Right hindlimb (tissue), 1 donor: ENCODE results near the gene GPR107.
A peak's percentile ranks its signal among the peaks of the same experiment; 100 is the strongest.

ENCODE experiments used
- DNase-seq: peaks from one replicate; pipeline ENCODE4 v3.0.0-alpha.2; 2018

Gene GPR107

DNA sequence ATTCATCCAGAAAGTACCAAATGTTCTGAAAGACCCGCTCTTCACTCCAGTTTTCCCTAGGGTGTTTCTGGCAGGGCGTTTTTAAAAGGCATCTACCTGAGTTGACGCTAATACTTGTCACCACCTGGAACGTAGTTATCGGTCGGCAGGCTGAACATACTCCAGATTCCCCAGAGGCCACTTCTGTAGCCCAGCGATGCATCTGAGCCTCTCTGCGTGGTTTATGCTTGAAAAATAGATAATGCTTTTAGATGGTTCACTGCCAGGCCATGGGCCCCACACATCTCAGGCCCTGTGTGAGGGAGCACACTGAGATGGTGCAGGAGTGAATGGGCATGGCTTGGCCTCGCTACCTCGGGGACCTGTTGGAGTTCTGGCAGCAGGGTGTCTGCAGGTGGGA is 85.5 kb downstream of the GPR107 start:
- no peak for DNase-seq

DNA sequence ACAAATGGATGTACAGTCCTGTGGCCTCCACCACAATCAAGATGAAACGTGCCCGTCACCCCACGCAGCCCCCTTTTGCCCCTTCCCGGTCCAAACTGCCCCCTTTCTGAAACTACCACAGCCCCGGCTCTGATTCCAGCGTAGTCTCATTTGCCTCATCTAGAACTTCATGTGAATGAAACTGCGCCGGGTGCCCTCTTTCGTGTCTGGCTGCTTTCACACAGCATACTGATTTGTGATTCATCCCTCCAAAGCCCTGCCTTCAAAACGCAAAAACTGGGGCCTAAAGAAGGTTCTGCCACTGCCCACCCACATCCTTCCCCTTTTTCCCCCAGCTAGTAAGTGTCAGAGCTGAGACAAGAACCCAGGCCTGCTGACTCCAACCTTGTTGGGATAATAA is 87.0 kb downstream of the GPR107 start:
- DNase-seq = no peak

DNA sequence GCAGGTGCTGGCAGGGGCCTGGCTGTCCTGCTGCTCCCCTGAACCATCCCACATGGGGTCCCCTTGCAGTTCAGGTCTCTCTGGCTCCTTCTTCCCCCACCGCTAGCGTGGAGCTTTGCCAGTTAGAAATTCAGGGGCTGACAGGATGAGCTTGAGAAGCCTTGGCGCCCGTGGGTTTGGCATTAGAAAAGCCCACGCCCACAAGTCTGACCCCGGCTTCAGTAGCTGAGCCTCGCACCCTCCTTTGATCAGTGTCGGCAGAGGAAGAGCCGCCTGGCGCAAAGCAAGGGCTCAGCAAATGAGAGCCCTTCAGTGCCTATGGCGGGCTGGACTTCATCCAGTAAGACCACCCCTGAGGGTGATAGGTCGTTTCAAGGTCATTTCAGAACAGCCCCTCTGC is 88.3 kb downstream of the GPR107 start:
- no peak for DNase-seq

DNA sequence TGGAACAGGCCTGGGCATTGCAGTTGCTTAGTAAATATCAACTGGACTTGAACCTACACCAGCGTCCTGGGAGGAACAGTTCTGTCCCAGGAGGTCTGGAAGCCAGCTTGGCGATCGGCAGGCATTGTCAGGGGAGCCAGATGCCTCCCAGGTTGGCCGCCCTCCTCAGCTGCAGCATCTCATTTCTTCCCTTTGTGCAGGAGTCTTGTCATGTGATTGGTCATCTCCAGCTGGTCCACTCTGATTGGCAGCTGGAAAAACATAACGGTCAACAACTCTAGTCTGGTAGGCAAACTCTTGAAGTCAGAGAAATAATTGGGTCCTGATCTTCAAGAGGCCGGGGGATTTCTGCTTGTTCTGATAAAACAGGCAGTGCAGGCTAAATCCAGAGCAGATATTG is 88.9 kb downstream of the GPR107 start:
- DNase-seq = no peak

DNA sequence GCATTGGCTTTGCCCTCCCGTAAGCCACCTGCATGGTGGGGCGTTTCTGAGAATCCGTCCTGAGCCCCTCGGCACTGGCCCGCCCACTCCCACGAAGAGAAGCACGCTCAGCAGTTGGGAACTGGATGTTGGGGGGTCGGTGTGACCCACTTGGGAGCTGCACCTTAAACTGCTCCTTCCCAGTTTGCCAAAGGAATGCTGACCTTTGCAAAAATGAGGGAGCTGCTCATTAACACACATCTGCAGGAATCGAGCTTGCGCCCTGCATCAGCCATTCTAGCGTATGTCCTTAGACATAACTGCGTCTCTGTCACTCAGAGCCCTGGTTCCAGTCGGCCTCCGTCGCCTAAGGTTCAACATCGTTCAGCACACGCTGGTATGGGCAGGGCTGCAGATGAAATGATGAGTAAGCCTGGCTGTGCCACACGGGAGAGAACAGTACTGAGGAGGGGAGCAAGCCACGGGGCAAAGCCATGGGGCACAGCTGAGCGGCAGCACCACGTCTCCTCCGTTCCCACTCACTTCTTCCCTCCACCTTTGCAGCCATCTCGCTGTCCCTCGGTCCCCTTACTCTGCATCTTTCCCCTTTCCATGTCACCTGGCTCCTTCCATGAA is 89.7 kb downstream of the GPR107 start:
- no peak for DNase-seq

DNA sequence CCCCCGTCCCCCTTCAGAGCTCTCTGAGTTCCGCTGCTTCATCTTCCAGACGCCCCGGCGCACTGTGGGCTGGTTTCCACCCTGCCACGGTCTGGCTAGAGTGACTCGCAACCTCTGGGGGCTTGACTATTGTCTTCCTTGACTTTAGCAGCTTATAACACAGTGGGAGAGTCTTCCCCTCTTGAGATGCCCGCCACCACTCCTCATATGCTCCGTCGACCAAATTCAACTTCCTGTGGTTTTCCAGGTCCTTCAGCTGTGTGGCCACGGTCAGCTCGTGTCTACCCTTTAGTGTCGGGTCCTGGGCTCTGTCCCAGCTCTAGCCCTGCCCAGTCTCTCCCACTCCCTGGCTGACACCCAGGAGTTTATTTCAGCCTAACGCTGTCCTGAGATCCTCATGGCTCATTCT is 90.3 kb downstream of the GPR107 start:
- peak; percentile 64 for DNase-seq

DNA sequence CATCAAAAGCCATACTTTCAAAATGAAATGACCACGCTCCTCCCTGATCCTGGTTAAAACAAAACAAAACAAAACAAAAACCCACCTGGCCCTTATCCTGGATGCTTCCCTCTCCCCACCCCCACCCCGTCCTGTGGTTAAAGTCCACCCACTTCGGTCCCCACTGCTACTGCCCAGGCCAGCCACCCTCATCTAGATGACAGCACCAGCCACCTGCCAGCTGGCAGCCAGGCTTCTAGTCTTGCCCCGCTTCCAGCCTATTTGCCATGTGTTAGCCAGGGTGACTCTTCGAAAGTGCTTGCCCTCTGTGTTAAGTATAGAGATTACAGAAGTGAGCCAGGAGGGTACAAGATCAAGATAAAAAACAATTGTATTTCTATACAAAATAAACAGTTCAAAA is 91.0 kb downstream of the GPR107 start:
- no peak for DNase-seq

DNA sequence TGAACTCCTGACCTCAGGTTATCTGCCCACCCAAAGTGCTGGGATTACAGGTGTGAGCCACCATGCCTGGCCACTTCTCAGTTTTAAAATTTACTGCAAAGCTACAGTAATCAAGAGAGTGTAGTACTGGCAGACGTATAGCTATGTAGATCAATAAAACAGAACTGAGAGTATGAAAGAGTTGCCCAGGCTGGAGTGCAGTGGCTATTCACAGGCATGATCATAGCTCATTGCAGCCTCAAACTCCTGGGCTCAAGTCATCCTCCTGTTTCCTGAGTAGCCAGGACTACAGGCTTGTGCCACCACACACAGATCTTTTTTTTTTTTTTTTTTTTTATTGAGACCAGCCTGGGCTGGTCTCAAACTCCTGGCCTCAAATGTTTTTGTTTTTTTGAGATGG is 92.0 kb downstream of the GPR107 start:
- no peak for DNase-seq

DNA sequence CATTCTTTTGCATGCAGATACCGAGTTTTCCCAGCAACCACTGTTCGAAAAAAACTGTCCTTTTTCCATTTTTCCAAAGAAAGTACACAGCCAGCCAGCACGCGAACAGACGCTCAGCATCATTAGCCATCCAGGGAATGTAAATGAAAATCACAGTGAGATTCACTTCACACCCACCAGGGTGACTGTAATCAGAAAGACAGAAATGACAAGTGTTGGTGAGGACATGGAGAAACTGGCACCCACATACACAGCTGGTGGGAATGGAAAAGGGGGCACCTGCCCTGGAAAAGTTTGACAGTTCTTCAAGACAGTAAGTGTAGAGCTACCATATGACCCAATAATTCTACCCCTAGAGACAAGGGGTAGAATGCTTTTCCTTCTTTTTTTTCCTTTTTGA is 93.5 kb downstream of the GPR107 start:
- DNase-seq = no peak

DNA sequence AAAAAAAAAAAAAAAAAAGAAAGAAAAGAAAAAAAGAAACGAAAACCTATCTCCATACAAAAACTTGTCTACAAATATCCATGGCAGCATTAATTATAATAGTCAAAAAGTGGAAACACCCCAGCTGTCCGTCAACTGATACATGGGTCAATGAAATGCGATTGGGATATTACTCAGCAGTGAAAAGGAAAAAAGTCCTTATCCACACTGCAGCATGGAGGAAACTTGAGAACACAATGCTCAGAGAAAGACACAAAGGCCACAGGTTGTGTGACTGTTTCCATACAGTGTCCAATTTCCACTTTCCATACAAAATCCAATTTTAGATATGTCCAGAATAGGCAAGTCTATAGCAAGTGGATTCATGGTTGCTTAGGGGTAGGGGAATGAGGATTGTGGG is 94.2 kb downstream of the GPR107 start:
- DNase-seq = no peak

DNA sequence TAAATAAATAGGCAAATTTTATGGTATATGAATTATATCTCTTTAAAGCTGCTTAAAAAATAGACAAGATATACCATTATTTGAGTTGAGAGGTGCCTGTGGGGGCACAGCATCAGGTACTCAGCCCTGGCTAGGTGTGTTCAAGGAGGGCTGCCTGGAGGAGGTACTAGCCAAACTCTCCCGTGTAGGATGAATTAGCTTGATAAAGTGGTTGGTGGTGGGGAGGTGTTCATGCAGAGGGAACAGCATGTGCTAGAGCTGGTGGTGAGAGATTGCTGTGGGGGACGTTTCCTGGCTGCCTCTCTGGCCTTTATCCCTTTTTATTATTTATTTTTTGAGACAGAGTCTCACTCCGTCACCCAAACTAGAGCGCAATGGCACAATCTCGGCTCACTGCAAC is 95.3 kb downstream of the GPR107 start:
- no peak for DNase-seq

DNA sequence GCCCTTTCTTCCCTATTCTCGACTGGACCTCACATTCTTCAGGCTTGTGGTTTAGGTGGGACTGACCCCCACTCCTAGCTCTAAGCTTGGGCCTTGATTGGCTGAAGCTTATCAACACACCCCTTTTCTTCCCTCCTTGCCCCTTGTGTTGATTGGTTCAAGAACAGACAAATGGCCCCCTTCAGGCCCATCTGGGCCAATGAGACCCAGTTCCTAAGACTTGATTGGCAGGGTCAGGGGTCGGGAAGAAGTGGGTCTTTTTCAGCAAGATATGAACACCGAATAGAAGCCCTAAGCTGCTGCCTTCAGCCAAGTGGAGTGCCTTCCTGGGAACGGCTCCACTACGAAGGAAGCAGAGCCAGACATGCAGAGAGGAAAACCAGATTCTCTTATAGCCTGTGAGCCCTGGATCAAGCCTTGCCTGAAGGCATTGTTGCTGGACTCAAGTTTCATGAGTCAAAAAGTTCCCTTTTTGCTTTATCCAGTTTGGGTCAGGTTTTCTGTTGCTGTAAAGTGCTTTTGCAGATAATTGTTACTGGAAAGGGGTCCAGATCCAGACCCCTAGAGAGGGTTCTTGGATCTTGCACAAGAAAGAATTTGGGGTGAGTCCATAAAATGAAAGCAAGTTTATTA is 96.1 kb downstream of the GPR107 start:
- no peak for DNase-seq

DNA sequence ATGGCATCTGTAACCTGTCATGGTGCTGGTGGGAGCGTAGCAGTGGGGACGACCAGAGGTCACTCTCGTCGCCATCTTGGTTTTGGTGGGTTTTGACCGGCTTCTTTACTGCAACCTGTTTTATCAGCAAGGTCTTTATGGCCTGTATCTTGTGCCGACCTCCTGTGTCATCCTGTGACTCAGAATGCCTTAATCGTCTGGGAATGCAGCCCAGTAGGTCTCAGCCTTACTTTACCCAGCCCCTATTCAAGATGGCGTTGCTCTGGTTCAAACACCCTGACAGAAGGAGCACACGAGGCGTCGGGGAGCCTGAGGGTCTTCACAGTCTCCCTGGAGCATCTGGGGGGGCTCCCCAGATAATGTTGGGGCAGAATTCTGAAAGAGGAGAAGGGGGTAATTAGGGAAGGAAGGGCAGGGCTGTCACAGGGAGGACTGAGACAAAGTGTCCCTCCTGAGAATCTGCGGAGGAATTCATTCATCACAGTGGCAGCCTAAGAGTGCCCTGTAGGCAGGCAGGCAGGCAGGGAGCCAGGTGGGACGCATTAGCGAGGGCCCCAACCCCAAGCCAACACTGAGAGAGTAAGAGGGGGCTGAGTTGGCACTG is 97.2 kb downstream of the GPR107 start:
- DNase-seq = no peak

DNA sequence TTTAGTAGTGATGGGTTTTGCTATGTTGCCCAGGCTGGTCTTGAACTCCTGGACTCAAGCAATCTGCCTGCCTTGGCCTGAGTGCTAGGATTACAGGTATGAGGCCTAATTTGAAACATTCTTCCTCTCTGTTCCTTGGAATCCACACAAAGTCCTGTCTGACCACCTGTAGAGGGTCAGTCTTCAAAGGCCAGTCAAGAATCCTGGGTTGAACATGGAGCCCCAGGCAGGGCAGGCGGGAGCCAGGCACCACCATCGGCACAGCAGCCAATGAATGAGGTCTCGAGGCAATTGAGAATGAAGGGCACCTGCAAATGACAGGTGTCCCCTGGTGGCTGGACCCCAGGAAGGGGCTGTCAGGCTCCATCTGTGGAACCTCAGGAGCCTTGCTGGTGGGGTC is 101.1 kb downstream of the GPR107 start:
- no peak for DNase-seq

DNA sequence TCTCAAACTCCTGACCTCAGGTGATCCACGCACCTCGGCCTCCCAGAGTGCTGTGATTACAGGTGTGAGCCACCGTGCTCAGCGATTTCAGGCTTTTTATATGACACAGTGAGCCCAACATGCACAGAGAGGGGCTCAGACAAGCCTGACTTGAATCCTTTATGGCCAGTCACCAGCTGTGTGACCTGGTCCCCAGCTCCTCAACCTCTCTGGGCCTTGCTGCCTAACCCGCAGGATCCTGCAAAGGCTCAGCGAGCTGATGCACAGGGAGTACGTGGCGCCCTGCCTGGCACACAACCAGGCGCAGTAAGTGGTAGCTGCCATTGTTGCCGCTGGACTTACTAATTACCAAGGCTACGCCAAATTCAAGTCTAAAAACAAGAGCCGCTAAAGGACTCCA is 101.9 kb downstream of the GPR107 start:
- DNase-seq = no peak

DNA sequence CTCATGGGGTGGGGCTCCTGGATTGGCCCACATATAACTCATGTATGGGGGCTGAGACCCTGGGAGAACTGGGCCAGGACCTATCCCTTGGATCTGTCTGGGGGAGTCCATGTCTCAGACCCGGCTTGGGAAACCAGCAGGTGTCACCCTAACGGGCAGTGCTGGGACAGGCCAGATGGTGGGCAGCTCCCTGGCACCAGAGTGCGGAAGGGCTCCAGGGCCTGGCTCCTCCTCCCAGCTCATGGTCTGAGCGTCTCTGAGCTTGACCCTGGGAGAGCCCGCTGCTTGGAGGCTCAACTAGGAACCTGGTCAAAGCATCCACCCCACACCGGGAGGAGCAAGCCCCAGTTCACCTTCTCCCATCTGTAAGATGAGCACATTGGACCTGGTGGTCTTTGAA is 103.0 kb downstream of the GPR107 start:
- no peak for DNase-seq

DNA sequence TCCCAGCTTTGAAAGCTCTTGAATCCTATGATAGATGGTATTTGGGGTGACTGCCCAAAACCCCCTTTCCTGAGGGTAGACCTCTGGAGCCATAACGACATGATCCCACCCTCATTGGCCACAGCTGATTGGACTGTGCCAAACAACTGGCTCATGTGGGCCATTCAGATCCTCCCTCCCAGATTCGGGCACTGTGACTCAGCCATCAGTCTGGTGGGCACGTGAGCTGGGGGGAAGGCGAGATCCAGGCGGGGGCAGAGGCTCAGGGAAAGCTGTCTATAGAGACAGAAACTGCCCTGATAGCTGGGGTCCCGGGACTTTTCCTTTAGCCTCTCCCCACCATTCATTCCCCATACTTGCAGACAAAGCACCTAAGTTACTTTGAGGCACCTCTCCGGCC is 103.4 kb downstream of the GPR107 start:
- DNase-seq = no peak

DNA sequence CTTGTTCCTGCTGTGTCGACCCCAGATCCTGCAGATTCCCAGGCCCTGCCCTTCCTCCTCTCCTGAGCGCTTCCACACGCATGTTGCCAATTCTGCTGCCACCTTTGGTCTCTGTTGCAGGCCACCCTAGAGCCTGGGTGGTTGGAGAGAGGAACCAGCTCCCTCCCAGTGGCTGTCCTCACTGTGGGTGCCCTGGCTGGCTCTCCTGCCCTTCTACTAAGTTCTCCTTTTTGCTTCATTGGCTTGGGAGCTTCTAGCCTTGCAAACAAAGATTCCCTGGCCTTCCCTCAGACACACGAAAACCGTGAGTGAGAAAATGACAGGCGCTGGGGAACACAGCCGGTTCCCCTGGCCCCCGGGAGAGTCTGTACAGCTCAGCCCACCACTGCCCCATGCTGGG is 104.3 kb downstream of the GPR107 start:
- DNase-seq = no peak

DNA sequence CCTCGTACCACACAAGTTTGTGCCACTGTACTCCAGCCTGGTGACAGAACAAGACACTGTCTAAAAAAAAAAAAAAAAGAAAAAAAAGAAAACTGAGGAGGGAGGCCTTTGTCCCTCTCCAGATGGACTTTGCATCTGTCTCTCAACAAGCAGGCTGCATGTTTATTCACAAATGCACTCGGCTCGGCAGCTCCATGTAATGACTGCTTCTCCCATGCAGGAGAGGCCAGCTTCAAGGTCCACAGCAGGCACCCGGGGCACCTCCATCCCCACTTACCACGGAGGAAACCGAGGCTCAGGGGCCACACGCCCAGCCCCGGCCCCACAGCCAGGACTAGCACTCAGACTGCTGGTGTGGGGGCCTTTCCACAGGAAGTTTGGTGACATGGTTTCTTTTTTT is 105.4 kb downstream of the GPR107 start:
- DNase-seq = no peak

DNA sequence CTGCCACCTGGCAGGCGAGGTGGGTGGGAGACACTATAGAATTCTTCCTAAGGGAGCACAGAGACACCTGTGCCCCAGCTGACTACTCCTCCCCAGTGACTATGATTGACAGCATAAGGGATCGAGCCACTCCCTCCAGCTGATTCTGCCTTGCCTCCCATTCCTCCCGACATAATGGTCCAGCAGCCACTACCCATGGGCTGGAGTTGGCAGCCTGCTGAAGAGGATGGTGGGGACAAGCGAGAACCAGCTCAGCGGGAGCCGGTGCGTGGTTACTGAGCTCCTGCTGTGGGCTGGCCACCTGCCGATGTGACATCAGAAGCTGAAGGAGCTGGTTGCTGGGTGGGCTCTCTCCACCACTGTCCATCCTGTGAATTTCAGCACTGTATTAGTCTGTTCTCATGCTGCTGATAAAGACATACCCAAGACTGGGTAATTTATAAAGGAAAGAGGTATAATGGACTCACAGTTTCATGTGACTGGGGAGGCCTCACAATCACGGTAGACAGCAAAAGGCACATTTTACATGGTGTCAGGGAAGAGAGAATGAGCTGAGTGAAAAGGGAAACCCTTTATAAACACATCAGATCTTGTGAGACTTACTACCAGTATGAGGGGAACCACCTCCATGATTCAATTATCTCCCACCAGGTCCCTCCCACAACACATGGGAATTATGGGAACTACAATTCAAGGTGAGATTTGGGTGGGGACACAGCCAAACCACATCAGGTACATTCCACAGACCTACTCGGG is 106.4 kb downstream of the GPR107 start:
- no peak for DNase-seq

DNA sequence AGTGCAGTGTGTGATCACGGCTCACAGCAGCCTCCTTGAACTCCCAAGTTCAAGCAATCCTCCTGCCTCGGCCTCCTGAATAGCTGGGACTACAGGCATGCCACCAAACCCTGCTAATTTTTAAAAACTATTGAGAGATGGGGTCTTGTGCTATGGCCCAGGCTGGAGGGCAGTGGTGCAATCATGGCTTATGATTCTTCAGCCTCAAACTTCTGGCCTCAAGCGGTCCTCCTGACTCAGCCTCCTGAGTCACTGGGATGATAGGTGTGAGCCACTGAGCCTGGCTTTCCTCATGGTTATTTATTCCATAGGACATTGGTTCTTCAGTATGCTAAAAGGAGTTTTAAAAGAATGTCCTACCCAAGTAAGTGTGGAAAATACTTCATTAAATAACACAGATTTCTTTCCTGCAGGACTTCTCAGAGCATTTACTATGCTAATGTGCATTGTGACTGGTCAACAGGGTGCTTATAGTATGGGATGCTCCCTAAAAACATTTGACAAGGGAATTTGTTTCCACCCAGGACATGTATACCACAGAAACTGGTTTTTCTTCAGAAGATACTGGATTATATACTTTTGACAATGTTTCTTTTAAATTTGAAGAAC is 107.3 kb downstream of the GPR107 start:
- no peak for DNase-seq

DNA sequence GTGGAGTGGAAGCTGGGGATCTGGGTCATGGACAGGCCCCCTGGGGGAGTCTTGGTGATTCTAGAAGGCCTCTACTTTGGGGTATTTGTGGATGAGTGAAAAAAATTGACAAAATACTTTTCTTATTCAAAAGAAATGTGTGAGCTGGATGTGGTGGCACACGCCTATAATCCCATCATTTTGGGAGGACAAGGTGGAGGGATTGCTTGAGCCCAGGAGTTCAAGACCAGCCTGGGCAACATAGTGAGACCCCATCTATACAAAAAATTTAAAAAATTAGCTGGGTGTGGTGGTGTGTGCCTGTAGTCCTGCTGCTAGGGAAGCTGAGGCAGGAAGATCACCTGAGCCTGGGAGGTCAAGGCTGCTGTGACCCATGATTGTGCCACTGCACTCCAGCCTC is 111.9 kb downstream of the GPR107 start:
- no peak for DNase-seq

DNA sequence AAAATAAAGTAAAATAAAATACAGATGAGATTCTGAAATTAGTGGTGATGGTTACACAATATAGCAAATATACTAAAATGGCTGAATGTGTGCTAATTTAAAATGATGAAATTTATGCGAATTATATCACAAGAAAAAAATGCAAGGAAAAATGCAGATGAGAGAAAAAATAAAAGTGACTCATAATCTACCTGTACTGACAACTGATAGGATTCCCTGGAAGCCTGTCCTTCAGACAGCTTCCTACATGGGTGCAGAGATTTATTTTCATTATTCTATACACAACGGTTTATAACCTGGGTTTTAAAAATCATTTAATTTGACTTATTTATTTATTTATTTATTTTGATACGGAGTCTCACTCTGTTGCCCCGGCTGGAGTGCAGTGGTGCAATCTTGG is 112.7 kb downstream of the GPR107 start:
- no peak for DNase-seq

DNA sequence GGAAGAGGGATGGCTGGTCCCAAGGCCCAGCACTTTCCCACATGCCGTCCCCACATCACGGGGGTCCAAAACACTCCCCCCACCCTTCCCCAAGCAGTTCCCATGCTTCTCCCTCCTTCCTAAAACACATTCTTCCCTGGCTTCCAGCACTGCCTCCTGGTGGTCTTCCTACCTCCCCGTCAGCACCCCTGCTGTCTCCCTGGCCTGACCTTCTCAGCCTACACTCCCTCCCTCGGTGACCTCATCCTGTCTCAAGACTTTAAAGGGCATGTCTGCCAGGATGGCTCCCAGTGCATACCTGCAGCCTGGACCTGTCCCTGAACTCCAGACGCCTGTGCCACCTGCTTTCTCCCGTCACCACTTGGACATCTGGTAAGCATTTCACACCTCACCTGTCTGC is 114.2 kb downstream of the GPR107 start:
- DNase-seq = no peak
